Upper lobe of right lung (tissue), 1 donor: ENCODE data around the gene HS1BP3. TPM values are rescaled to one million over a fixed set of nuclear protein-coding genes. Genes with fewer than 3 reads are reported as not detected.

Experiments used
- ATAC-seq: fragments of 200-7000 bp; cut with Tn5 transposase; one replicate; pipeline ENCODE4 v1.9.1; 2020; ENCODE audit warnings: mild to moderate bottlenecking, moderate library complexity
- DNase-seq: peaks from one replicate; pipeline ENCODE4 v3.0.0-alpha.2; 2020
- H3K27ac ChIP-seq: fragments of 200-600 bp; one replicate; pipeline ENCODE4 v1.8.0; 2022
- H3K27me3 ChIP-seq: fragments of 200-600 bp; one replicate; pipeline ENCODE4 v1.8.0; 2022; ENCODE audit warnings: mild to moderate bottlenecking
- H3K36me3 ChIP-seq: fragments of 200-600 bp; one replicate; pipeline ENCODE4 v1.8.0; 2022
- H3K4me1 ChIP-seq: fragments of 200-600 bp; one replicate; pipeline ENCODE4 v1.8.0; 2022
- H3K4me3 ChIP-seq: fragments of 200-600 bp; one replicate; pipeline ENCODE4 v1.8.0; 2022; ENCODE audit warnings: mild to moderate bottlenecking
- H3K9me3 ChIP-seq: fragments of 200-600 bp; one replicate; pipeline ENCODE4 v1.8.0; 2022
- CTCF ChIP-seq: fragments of 200-600 bp; IDR thresholded peaks from one replicate; pipeline ENCODE4 v1.8.0; 2022; ENCODE audit warnings: antibody characterized with exemption
- intact Hi-C: fragments of 100-400 bp; cut with DNase I; formaldehyde crosslinking; loops from one replicate; pipeline ENCODE4 v1.11.0; 2022
- total RNA-seq: library from RNA; stranded (reverse); fragmentation: NEBNext Ultra II Directional; extraction: Animal tissue kit (Norgen Biotek cat#: 25700); gene quantifications from one replicate; pipeline ENCODE4 v1.2.1, GENCODE V29; 2021
- donor health status: DM: no; HTN: yes; CAD: no; lungs with severe emphysema.

HS1BP3 gene
- total RNA-seq, 1 donor from 2014 or later = 35.8 TPM

- Histone ChIP-seq H3K36me3 (no peaks in the 10 kb centered on the region), H3K27me3 (no peaks in the 10 kb centered on the region), H3K4me3 (no peak overlapping the region), H3K9me3 (no peaks in the 10 kb centered on the region), H3K27ac (no peak overlapping the region), H3K4me1 (peaks cover 33% of the 10 kb centered on the region)
- TF ChIP-seq CTCF = no peak
- no peak for ATAC-seq
- DNase-seq = no peak
- intact Hi-C loops = no loop called here
These were observed 43.5 kb downstream of the HS1BP3 start for GRCh38 chr2:20607446-20607845.

GRCh38 chr2:20606198-20606597, 44.7 kb downstream of the HS1BP3 start:
- no peaks in the 10 kb centered on the region for H3K9me3 ChIP-seq
- H3K27me3 ChIP-seq = no peaks in the 10 kb centered on the region
- no peaks in the 10 kb centered on the region for H3K36me3 ChIP-seq
- H3K4me3 ChIP-seq = no peak overlapping the region
- no peak for DNase-seq
- TF ChIP-seq CTCF = no peak
- no peak for ATAC-seq
- H3K27ac ChIP-seq = no peak overlapping the region
- peaks cover 24% of the 10 kb centered on the region for H3K4me1 ChIP-seq
- intact Hi-C loops = no loop called here

- no peak for DNase-seq
- intact Hi-C loops = no loop called here
- H3K9me3 ChIP-seq = no peaks in the 10 kb centered on the region
- peak; percentile 48 for ATAC-seq
- H3K4me1 ChIP-seq = peaks cover 20% of the 10 kb centered on the region
- H3K4me3 ChIP-seq = no peak overlapping the region
- no peak for TF ChIP-seq CTCF
- no peaks in the 10 kb centered on the region for H3K27me3 ChIP-seq
- H3K27ac ChIP-seq = peak overlapping the region; percentile 19
- H3K36me3 ChIP-seq = no peaks in the 10 kb centered on the region
These were observed 45.9 kb downstream of the HS1BP3 start for GRCh38 chr2:20604951-20605381.

- peak overlapping the region; percentile 2 for H3K27ac ChIP-seq
- H3K36me3 ChIP-seq = no peaks in the 10 kb centered on the region
- peaks cover 25% of the 10 kb centered on the region for H3K4me1 ChIP-seq
- H3K27me3 ChIP-seq = no peaks in the 10 kb centered on the region
- DNase-seq (peak; percentile 26), ATAC-seq (peak; percentile 8)
- no peak overlapping the region for H3K4me3 ChIP-seq
- no peak for TF ChIP-seq CTCF
- no peaks in the 10 kb centered on the region for H3K9me3 ChIP-seq
- intact Hi-C loops = no loop called here
These were observed 46.4 kb downstream of the HS1BP3 start for GRCh38 chr2:20604401-20604911.

- peaks cover 30% of the 10 kb centered on the region for H3K4me1 ChIP-seq
- H3K27me3 ChIP-seq = no peaks in the 10 kb centered on the region
- H3K36me3 ChIP-seq = no peaks in the 10 kb centered on the region
- ATAC-seq (no peak), DNase-seq (peak; percentile 31)
- TF ChIP-seq CTCF = no peak
- H3K4me3 ChIP-seq = no peak overlapping the region
- H3K27ac ChIP-seq = no peak overlapping the region
- intact Hi-C loops = no loop called here
- no peaks in the 10 kb centered on the region for H3K9me3 ChIP-seq
These were observed 47.1 kb downstream of the HS1BP3 start for GRCh38 chr2:20603791-20604190.

- intact Hi-C loops = no loop called here
- peaks cover 35% of the 10 kb centered on the region for H3K4me1 ChIP-seq
These were observed 48.1 kb downstream of the HS1BP3 start for GRCh38 chr2:20602803-20603202.

More at GRCh38 chr2:20602803-20603202, 48.1 kb downstream of the HS1BP3 start:
- Histone ChIP-seq H3K36me3 (no peaks in the 10 kb centered on the region), H3K27me3 (no peaks in the 10 kb centered on the region), H3K9me3 (no peaks in the 10 kb centered on the region), H3K4me3 (no peak overlapping the region), H3K27ac (no peak overlapping the region)
- DNase-seq = no peak
- no peak for TF ChIP-seq CTCF
- ATAC-seq = no peak
